RWPE2 (cell line): ENCODE results near the gene WNT3A.

ENCODE experiments used
- ATAC-seq: fragments of 200-7000 bp; cut with Tn5 transposase; 3 replicates; pipeline ENCODE4 v1.9.1; 2021; ENCODE audit warnings: low read depth
- DNase-seq: peaks from one replicate; pipeline ENCODE4 v3.0.0-alpha.2; 2020; ENCODE audit warnings: low spot score
- H3K27ac ChIP-seq: fragments of 450-650 bp; 2 replicates; pipeline ENCODE4 v1.5.1; 2017; ENCODE audit warnings: mild to moderate bottlenecking; ENCODE audit not compliant: poor library complexity, severe bottlenecking
- H3K27me3 ChIP-seq: fragments of 250-450 bp; sonication (Bioruptor Pico); 2 replicates; pipeline ENCODE4 v1.5.1; 2021; ENCODE audit warnings: mild to moderate bottlenecking, moderate library complexity; ENCODE audit not compliant: insufficient read depth, poor library complexity, severe bottlenecking
- H3K36me3 ChIP-seq: fragments of 250-450 bp; sonication (Bioruptor Pico); 2 replicates; pipeline ENCODE4 v1.5.1; 2020; ENCODE audit warnings: low read depth, mild to moderate bottlenecking, moderate library complexity
- H3K4me1 ChIP-seq: fragments of 250-450 bp; sonication (Bioruptor Pico); 2 replicates; pipeline ENCODE4 v1.5.1; 2021; ENCODE audit warnings: mild to moderate bottlenecking, moderate library complexity; ENCODE audit not compliant: insufficient read depth, poor library complexity, severe bottlenecking
- H3K4me3 ChIP-seq: fragments of 250-450 bp; sonication (Bioruptor Pico); 2 replicates; pipeline ENCODE4 v1.5.1; 2021; ENCODE audit warnings: mild to moderate bottlenecking, moderate library complexity; ENCODE audit not compliant: severe bottlenecking
- H3K9me3 ChIP-seq: fragments of 250-450 bp; sonication (Bioruptor Pico); 2 replicates; pipeline ENCODE4 v1.5.1; 2021; ENCODE audit warnings: mild to moderate bottlenecking, moderate library complexity; ENCODE audit not compliant: severe bottlenecking
- TF ChIP-seq, protein P1 (sequence below): fragments of 450-650 bp; IDR thresholded peaks from one replicate; pipeline ENCODE4 v1.5.1; 2017; ENCODE audit warnings: mild to moderate bottlenecking, moderate library complexity; ENCODE audit not compliant: poor library complexity, severe bottlenecking

Gene WNT3A

GRCh38 chr1:228043281-228043848 is 36.6 kb downstream of the WNT3A start:
- H3K27me3 ChIP-seq, result no peaks in the 10 kb centered on the region
- ATAC-seq, result peak; percentile 89
- no peak overlapping the region for H3K4me3 ChIP-seq
- no peaks in the 10 kb centered on the region for H3K9me3 ChIP-seq
- H3K4me1 ChIP-seq, result peaks cover 18% of the 10 kb centered on the region
- TF ChIP-seq, protein P1, sequence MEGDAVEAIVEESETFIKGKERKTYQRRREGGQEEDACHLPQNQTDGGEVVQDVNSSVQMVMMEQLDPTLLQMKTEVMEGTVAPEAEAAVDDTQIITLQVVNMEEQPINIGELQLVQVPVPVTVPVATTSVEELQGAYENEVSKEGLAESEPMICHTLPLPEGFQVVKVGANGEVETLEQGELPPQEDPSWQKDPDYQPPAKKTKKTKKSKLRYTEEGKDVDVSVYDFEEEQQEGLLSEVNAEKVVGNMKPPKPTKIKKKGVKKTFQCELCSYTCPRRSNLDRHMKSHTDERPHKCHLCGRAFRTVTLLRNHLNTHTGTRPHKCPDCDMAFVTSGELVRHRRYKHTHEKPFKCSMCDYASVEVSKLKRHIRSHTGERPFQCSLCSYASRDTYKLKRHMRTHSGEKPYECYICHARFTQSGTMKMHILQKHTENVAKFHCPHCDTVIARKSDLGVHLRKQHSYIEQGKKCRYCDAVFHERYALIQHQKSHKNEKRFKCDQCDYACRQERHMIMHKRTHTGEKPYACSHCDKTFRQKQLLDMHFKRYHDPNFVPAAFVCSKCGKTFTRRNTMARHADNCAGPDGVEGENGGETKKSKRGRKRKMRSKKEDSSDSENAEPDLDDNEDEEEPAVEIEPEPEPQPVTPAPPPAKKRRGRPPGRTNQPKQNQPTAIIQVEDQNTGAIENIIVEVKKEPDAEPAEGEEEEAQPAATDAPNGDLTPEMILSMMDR, result no peak
- DNase-seq, result no peak
- H3K27ac ChIP-seq, result no peak overlapping the region
- H3K36me3 ChIP-seq, result no peaks in the 10 kb centered on the region

DNA sequence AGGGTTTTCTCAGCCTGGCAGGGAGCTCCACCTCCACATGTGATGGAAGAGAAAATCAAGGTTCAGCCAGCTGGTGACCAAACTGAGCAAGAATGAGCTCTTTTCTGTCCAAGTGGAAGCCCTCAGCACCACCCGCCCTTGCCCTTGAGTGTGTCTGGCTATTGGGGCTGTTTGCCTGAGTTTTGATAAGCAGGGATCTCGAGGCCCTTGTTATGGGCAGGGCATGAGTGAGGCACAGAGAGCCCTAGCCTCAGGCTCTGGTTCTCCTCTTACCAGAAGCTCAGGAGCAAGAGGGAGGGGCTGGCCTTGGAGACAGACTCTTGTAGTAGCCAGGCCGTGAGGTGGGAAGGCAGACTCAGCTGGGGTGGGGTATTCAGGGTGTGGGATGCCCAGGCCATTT is 38.2 kb downstream of the WNT3A start:
- peaks cover 18% of the 10 kb centered on the region for H3K4me1 ChIP-seq
- H3K36me3 ChIP-seq, result no peaks in the 10 kb centered on the region
- no peak overlapping the region for H3K4me3 ChIP-seq
- ATAC-seq (no peak), DNase-seq (no peak)
- TF ChIP-seq, protein P1, result no peak
- no peaks in the 10 kb centered on the region for H3K9me3 ChIP-seq
- no peak overlapping the region for H3K27ac ChIP-seq
- H3K27me3 ChIP-seq, result no peaks in the 10 kb centered on the region

DNA sequence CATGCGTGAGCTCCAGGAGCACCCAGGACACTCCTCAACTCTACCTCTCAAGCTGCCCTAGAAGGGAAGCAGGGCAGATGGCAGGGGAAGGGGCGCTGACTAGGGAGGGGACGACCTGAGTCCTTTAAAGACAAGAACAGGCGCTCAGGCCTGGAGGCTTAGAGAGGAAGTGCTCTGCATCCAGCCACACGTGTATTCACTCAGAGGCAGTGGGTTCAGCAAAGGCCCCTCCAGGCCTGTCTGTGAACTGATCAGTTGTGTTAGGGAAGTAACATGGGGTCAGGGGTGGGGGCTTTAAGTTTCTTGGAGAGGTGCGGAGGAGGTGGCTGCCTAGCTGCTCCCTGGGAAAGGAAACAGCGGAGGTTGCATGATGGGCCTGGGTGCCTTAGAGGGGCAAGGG is 38.6 kb downstream of the WNT3A start:
- H3K27ac ChIP-seq, result no peak overlapping the region
- ATAC-seq (no peak), DNase-seq (no peak)
- H3K27me3 ChIP-seq, result no peaks in the 10 kb centered on the region
- H3K4me1 ChIP-seq, result peaks cover 18% of the 10 kb centered on the region
- no peaks in the 10 kb centered on the region for H3K9me3 ChIP-seq
- TF ChIP-seq, protein P1, result no peak
- H3K4me3 ChIP-seq, result no peak overlapping the region
- no peaks in the 10 kb centered on the region for H3K36me3 ChIP-seq

- no peaks in the 10 kb centered on the region for H3K27me3 ChIP-seq
- TF ChIP-seq, protein P1, result no peak
- ATAC-seq, result peak; percentile 70
- H3K36me3 ChIP-seq, result no peaks in the 10 kb centered on the region
- no peaks in the 10 kb centered on the region for H3K9me3 ChIP-seq
- no peak overlapping the region for H3K27ac ChIP-seq
- no peak overlapping the region for H3K4me3 ChIP-seq
- peak; percentile 30 for DNase-seq
- peaks cover 18% of the 10 kb centered on the region for H3K4me1 ChIP-seq
These were observed 39.1 kb downstream of the WNT3A start for GRCh38 chr1:228045871-228046270.

- H3K27me3 ChIP-seq, result no peaks in the 10 kb centered on the region
These were observed 39.8 kb downstream of the WNT3A start for GRCh38 chr1:228046421-228047182.

More at GRCh38 chr1:228046421-228047182, 39.8 kb downstream of the WNT3A start:
- DNase-seq, result no peak
- Histone ChIP-seq H3K27ac (no peak overlapping the region), H3K4me1 (peaks cover 18% of the 10 kb centered on the region), H3K4me3 (no peak overlapping the region), H3K36me3 (no peaks in the 10 kb centered on the region), H3K9me3 (no peaks in the 10 kb centered on the region)
- TF ChIP-seq, protein P1, result no peak
- ATAC-seq, result no peak
